Large intestine (tissue), 3 donors: ENCODE measurements around the gene CDKN1B. TPM values are rescaled to one million over a fixed set of nuclear protein-coding genes. Genes with fewer than 3 reads are reported as not detected.

Experiments used
- DNase-seq, 2 donors: peaks; one replicate each; pipeline versions ENCODE4 v3.0.0 to v3.0.0-alpha.2; 2013
- H3K27ac ChIP-seq: one replicate; pipeline ENCODE4 v1.5.1; 2013; ENCODE audit warnings: low read length
- H3K27me3 ChIP-seq: 2 replicates; pipeline ENCODE4 v1.6.1; 2013; ENCODE audit warnings: low read length; ENCODE audit not compliant: control insufficient read depth, insufficient read depth
- H3K36me3 ChIP-seq: 2 replicates; pipeline ENCODE4 v1.6.1; 2013; ENCODE audit warnings: low read length; ENCODE audit not compliant: control insufficient read depth, insufficient read depth
- H3K4me1 ChIP-seq: one replicate; pipeline ENCODE4 v1.6.1; 2013; ENCODE audit warnings: low read length; ENCODE audit not compliant: control insufficient read depth, insufficient read depth
- H3K4me3 ChIP-seq: one replicate; pipeline ENCODE4 v1.5.1; 2013; ENCODE audit warnings: low read length
- H3K9me3 ChIP-seq: one replicate; pipeline ENCODE4 v1.6.1; 2013; ENCODE audit warnings: mild to moderate bottlenecking, low read depth, low read length, moderate library complexity; ENCODE audit not compliant: control insufficient read depth
- WGBS: methylation state at CpG from one replicate; pipeline ENCODE4 v1.1.5; 2013; ENCODE audit warnings: low lambda C conversion rate; ENCODE audit not compliant: insufficient coverage; 5-methylcytosine and 5-hydroxymethylcytosine counted together
- polyA plus RNA-seq: library from polyadenylated mRNA; unstranded; fragments of 120-200 nt; gene quantifications from one replicate; pipeline ENCODE4 v1.2.1, GENCODE V29; 2013

The CDKN1B gene
- polyA plus RNA-seq, 1 donor: 85.9 TPM

DNA sequence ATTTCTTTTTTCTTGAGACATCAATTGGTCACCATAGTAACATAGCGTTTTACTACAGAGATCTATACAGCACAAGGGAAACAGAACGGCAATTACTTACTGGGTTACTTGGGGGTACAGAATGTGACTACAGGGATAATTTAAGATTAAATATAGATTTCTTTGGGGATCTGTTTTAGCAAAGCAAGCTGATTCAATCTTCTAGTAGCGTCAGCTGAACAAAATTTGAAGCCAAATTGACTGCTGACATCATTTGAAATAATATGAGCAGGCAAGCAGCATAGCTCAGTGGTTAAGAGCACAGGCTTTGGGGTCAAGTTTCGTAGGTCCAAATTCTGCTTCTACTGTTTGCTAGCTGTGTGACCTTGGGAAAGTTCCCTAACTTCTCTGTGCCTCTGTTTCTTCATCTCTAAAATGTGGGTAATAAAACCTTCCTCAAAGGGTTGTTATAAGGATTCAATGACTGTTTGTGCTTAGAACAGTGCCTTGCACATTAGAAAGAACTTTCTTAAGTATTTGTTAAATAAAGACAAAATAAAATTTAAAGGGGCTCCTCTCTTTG lies 34.0 kb upstream of the CDKN1B start:
- no peaks in the 10 kb centered on the region for H3K4me1 ChIP-seq
- H3K36me3 ChIP-seq: no peaks in the 10 kb centered on the region
- H3K27ac ChIP-seq: no peak overlapping the region
- no peak for DNase-seq
- no peaks in the 10 kb centered on the region for H3K9me3 ChIP-seq
- no peak overlapping the region for H3K4me3 ChIP-seq
- WGBS: 83% methylated on average over 2 of the region's 4 CpGs
- H3K27me3 ChIP-seq: no peaks in the 10 kb centered on the region

DNA sequence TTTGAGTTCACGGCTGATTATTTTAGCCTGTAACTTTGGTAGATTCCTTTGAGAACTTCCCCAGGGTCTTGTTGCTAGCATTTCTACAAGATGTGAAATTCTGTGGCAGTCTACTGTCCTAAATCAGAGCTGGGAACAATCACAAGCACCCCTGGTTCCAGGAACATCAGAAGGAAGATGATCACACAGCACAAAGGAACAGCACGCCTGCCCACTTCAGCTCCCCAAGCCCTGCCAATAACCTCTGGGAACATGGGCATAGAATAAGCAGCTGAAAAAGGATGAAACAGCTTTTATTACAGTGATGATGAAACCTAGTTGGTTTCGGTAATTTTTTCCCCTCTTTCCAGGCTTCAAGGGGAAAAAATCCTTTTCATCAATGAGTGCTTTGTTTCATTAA lies 33.4 kb upstream of the CDKN1B start:
- Histone ChIP-seq H3K4me3 (no peak overlapping the region), H3K4me1 (no peaks in the 10 kb centered on the region), H3K27me3 (no peaks in the 10 kb centered on the region), H3K36me3 (no peaks in the 10 kb centered on the region), H3K9me3 (no peaks in the 10 kb centered on the region), H3K27ac (no peak overlapping the region)
- WGBS: 40% methylated on average over 1 of the region's 3 CpGs
- DNase-seq: no peak

DNA sequence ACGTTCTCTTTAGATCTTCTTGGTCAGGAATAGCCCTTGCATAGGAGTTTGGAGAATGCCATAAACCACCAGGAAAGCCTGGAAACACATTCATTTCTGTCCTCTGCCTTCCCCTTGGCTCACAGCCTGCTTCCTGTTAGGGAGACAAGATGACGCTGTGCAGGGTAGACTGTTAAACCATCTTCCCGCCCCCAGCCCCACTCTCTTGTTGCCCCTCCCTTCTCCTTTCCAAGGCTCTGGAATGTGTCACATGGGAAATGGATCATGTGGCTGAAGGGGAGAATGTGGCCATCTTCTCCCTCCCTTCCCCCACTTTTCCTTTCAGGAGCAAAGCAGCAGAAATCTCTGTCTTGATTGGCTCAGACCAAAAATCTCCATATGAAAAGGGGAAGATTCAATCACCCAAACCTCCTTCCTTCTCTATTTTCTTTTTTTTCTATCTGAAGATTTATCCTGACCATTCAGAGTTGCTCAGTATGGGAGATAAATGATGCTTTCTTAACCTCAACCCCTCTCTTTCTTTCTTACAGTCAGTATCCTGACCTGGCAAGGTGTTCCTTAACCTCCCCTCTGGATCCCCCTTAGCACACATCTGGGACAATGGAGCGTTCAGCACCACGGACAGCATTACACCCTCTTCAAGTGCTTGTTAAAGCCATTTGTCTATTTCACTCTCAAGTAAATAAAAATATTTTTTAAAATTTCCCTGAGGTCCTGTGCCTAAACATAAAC lies 32.6 kb upstream of the CDKN1B start:
- Histone ChIP-seq H3K36me3 (no peaks in the 10 kb centered on the region), H3K9me3 (no peaks in the 10 kb centered on the region), H3K4me1 (no peaks in the 10 kb centered on the region), H3K4me3 (no peak overlapping the region), H3K27ac (no peak overlapping the region), H3K27me3 (no peaks in the 10 kb centered on the region)
- DNase-seq: peak; percentile 26 to 31
- WGBS: no CpG with 5 or more reads among the region's 5 CpGs

DNA sequence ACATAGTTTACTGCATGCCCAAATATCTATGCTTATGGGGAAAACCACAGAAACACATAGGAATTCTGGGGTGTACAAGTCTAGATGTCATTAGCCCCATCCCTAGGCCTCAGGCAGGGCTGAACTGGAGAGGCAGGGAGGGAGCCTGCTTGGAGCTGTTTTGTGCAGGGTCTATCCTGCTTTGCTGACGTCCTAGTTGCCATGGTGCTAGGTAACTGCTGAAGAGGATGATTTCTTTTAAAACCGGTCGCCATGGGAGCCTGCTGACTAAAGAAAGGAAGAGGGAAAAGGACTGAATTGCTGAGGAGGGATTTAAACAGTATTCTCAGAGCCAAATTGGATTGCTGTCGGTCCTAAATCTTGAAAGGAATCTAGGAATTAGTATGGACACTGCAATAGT lies 31.9 kb upstream of the CDKN1B start:
- Histone ChIP-seq H3K9me3 (no peaks in the 10 kb centered on the region), H3K4me1 (no peaks in the 10 kb centered on the region), H3K27ac (no peak overlapping the region), H3K4me3 (no peak overlapping the region), H3K36me3 (no peaks in the 10 kb centered on the region), H3K27me3 (no peaks in the 10 kb centered on the region)
- peak in 1 of 2 donors; percentile 10 for DNase-seq
- WGBS: 60% methylated on average over 1 of the region's 4 CpGs

DNA sequence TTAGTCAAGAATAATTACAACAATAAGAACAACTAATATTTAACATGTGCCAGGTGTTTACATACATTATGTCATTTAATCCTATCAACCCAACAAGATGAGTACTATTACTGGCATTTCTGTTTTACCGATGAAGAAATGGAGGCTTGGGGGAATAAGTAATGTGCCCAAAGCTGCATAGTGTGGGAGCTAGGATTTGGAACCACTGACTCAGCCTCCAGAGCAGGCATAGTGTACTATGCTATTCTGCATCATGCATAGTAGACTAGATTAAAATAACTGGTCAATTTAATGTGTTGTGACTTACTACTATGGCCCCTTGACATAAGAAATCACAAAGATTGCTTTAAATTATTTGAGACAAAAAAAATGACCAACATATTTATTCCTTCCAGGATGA lies 30.7 kb upstream of the CDKN1B start:
- Histone ChIP-seq H3K9me3 (no peaks in the 10 kb centered on the region), H3K27me3 (no peaks in the 10 kb centered on the region), H3K36me3 (no peaks in the 10 kb centered on the region), H3K4me1 (no peaks in the 10 kb centered on the region), H3K27ac (no peak overlapping the region), H3K4me3 (no peak overlapping the region)
- no CpG with 5 or more reads among the region's 1 CpG for WGBS
- DNase-seq: no peak

DNA sequence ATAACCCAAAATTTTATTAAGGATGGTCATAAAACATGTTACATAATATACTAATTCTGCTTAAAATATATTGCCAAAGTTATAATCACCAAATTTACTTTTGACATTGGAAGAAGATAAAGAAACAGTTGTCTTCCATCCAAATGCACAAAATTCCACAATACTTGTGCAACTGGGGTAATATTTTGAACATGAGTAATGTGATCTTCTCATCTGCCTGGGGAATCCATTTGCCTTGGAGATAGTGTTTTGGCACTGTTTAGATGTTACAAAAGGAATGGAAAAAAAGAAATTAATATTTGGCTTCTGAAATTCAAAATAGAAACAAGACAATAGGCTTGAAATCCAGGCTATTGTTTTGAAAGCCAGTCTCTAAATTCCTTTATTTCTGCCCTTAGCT lies 30.2 kb upstream of the CDKN1B start:
- Histone ChIP-seq H3K4me3 (no peak overlapping the region), H3K4me1 (no peaks in the 10 kb centered on the region), H3K9me3 (no peaks in the 10 kb centered on the region), H3K27ac (no peak overlapping the region), H3K36me3 (no peaks in the 10 kb centered on the region), H3K27me3 (no peaks in the 10 kb centered on the region)
- DNase-seq: no peak

DNA sequence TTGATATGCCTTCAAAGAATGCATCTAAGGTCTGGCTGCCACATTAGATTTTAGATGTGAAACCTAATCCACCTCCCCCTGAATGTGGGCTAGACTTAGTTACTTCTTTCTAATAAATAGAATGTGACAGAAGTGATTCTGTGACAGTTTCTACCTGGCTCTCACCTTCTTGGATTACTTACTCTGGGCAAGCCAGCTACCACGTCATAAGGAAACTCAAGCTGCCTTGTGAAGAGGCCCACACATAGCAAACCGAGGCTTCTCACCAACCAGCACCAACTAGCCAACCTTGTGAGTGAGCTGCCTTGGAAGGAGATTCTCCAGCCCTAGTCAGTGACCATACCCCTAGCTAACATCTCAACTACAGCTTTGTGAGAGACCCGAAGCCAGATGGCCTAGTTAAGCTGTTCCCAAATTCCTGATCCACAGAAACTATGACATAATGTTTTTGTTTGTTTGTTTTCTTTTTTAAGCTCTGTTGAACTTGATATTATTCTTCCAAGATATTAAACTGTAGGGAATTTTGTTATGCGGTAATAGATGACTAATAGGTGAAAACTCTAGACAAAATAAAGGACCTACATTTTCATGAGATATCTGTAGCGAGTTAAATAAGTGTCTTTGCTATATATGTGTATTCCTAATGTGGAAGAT lies 27.4 kb upstream of the CDKN1B start:
- no peak for DNase-seq

DNA sequence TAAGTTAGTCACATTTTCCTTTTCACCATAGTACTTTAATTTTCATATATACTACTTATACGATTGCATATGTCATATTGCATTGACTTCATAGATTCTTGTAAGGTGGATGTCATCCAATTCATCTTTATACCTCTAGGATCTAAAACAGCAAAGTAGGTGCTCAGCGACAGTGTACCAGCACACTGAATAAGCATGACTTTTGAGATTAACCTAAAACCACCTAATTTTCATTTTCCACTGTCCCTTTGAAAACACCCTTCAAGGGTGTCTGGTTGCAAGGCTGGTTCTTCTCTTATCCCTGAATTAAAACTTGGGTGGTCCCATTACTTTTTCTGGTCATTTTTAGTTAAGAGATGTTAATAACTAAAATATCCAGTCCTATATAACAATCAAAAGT lies 25.6 kb upstream of the CDKN1B start:
- Histone ChIP-seq H3K27ac (no peak overlapping the region), H3K4me3 (no peak overlapping the region), H3K9me3 (no peaks in the 10 kb centered on the region), H3K27me3 (no peaks in the 10 kb centered on the region), H3K4me1 (no peaks in the 10 kb centered on the region), H3K36me3 (no peaks in the 10 kb centered on the region)
- no peak for DNase-seq
- no CpG with 5 or more reads among the region's 2 CpGs for WGBS

More for the DNA sequence above, 27.4 kb upstream of the CDKN1B start:
- Histone ChIP-seq H3K27me3 (no peaks in the 10 kb centered on the region), H3K36me3 (no peaks in the 10 kb centered on the region), H3K4me1 (no peaks in the 10 kb centered on the region), H3K27ac (no peak overlapping the region), H3K9me3 (no peaks in the 10 kb centered on the region), H3K4me3 (no peak overlapping the region)
- 100% methylated on average over 2 of the region's 5 CpGs for WGBS

DNA sequence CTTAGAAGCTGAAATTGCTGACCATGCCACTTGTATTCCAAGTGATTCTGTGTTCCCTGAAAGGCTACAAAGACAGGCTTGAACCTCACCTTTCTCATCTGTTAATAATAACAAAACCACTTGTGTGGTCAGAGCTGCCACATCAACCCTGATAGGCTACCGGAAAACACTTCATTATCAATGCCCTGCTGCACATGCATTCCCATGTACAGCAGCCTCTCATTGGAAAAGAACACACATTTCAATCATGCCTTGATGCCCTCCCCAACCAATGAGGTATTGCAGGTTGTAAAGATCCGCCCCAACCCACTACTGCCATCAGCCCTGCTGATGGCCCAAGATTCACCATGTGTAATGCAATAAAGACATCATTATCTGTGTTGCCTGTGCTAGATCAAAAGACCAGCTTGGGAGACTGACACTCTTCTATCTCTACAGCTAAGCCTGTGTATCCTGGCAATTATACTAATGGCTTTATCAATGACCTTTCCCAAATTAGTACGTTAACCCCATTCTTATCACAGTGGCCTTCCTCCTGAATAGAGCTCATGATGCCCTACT lies 24.0 kb upstream of the CDKN1B start:
- H3K36me3 ChIP-seq: no peaks in the 10 kb centered on the region
- H3K9me3 ChIP-seq: no peaks in the 10 kb centered on the region
- WGBS: 17% methylated on average over 1 of the region's 3 CpGs
- no peak for DNase-seq
- H3K27ac ChIP-seq: no peak overlapping the region
- H3K4me3 ChIP-seq: no peak overlapping the region
- H3K4me1 ChIP-seq: peaks cover 4% of the 10 kb centered on the region
- H3K27me3 ChIP-seq: no peaks in the 10 kb centered on the region

DNA sequence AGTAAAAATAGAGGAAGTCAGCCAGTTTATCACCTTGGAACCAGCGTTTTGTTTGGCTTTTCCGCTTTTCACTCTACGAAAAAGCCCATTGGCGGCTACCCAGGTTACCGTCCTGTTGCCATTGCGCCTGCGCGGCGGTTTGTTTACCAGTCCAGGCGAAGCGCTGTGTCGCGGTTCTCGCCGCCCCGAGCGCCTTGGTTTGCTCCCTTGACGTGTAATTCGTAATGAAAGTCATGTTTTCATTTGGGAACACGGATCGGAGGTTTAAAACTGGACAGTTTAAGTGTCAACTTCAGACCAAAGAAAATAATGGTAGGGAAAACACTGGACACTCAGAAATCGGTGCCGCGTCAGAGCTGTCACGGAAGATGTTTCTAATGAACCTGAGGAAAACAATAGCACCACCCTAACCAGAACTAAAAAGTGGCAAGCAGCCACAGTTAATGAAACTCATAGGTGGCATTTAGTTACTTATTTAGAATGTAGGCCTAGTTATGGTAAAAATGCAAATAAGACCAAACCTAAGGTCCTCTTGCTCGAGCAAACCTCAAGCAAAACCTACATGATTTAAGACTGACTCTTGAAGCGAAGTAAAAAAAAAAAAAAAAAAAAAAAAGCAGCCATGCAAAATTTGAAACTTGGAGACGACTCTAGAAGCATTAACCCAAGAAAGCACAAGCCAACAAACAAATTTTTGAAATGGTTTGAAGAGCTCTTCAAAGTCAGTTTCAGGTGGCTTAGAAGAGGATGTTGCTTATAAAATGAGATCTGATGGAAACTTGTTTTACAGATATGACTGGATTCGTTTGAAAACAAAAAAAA lies 20.4 kb upstream of the CDKN1B start:
- H3K27ac ChIP-seq: peak overlapping the region; percentile 94
- H3K27me3 ChIP-seq: no peaks in the 10 kb centered on the region
- peaks cover 4% of the 10 kb centered on the region for H3K4me1 ChIP-seq
- peak; percentile 85 to 91 for DNase-seq
- peak overlapping the region; percentile 81 for H3K4me3 ChIP-seq
- no peaks in the 10 kb centered on the region for H3K9me3 ChIP-seq
- 50% methylated on average over 2 of the region's 29 CpGs for WGBS
- no peaks in the 10 kb centered on the region for H3K36me3 ChIP-seq
